NT2/D1 (cell line): ENCODE data around the gene HGFAC.

Source experiments
- YY1 ChIP-seq: IDR thresholded peaks from 2 replicates; pipeline ENCODE4 v1.6.1; 2011; ENCODE audit not compliant: insufficient read length, insufficient read depth
- ZNF274 ChIP-seq: IDR thresholded peaks from 2 replicates; pipeline ENCODE4 v1.6.1; 2011; ENCODE audit warnings: mild to moderate bottlenecking, low read depth, low read length

- TF ChIP-seq ZNF274, result no peak
- TF ChIP-seq YY1, result no peak
Measured at GRCh38 chr4:3413675-3414420, 27.9 kb upstream of the HGFAC start.
